Small intestine (tissue), 7 donors: ENCODE data around the gene NRIP3. TPM values are rescaled to one million over a fixed set of nuclear protein-coding genes. Genes with fewer than 3 reads are reported as not detected.
A peak's percentile ranks its signal among the peaks of the same experiment; 100 is the strongest.

Source experiments
- DNase-seq, 2 donors: peaks; one replicate each; pipeline versions ENCODE4 v3.0.0 to v3.0.0-alpha.2; 2013
- FAIRE-seq: peaks from 2 replicates; lab custom pipeline; 2012; peaks lifted over from hg19 to GRCh38; lab: Jason Lieb, UNC
- H3K27ac ChIP-seq, 3 donors: one replicate each; pipeline ENCODE4 v1.5.1; 2013; ENCODE audit warnings: low read length in 2 of 3, mild to moderate bottlenecking in 2 of 3, control low read depth in 1 of 3, inconsistent platforms in 1 of 3, low read depth in 1 of 3, moderate library complexity in 1 of 3
- H3K27me3 ChIP-seq, 3 donors: one replicate each; pipeline ENCODE4 v1.6.1; 2013; ENCODE audit warnings: low read length in 3 of 3, inconsistent platforms in 1 of 3; ENCODE audit not compliant: control insufficient read depth in 3 of 3, insufficient read depth in 3 of 3
- H3K36me3 ChIP-seq, 3 donors: one replicate each; pipeline ENCODE4 v1.6.1; 2013; ENCODE audit warnings: low read length in 3 of 3, inconsistent platforms in 1 of 3, low read depth in 1 of 3, mild to moderate bottlenecking in 1 of 3, moderate library complexity in 1 of 3; ENCODE audit not compliant: control insufficient read depth in 3 of 3, insufficient read depth in 2 of 3
- H3K4me1 ChIP-seq, 3 donors: one replicate each; pipeline ENCODE4 v1.6.1; 2013; ENCODE audit warnings: low read length in 2 of 3, inconsistent platforms in 1 of 3, low read depth in 1 of 3, mild to moderate bottlenecking in 1 of 3, moderate library complexity in 1 of 3; ENCODE audit not compliant: control insufficient read depth in 3 of 3, insufficient read depth in 2 of 3
- H3K4me3 ChIP-seq, 3 donors: one replicate each; pipeline ENCODE4 v1.5.1; 2013; ENCODE audit warnings: low read length in 3 of 3, control low read depth in 1 of 3, inconsistent platforms in 1 of 3, low read depth in 1 of 3, mild to moderate bottlenecking in 1 of 3, moderate library complexity in 1 of 3
- H3K9me3 ChIP-seq, 2 donors: one replicate each; pipeline ENCODE4 v1.6.1; 2013; ENCODE audit warnings: low read depth in 1 of 2, low read length in 1 of 2; ENCODE audit not compliant: control insufficient read depth in 2 of 2, insufficient read depth in 1 of 2
- WGBS, 3 donors: extraction: QIAGEN DNeasy Blood & Tissue Kit; methylation state at CpG; one replicate each; pipeline ENCODE4 v1.1.7; 2013; 5-methylcytosine and 5-hydroxymethylcytosine counted together
- polyA plus RNA-seq, 4 donors: library from polyadenylated mRNA; stranded (reverse) in 3 of 4; unstranded in 1 of 4; fragments of 200-250 nt in 3 of 4; fragments of 120-200 nt in 1 of 4; gene quantifications; one replicate each; pipeline versions ENCODE4 v1.2.1 to v1.2.3, GENCODE V29; 2013
- donor health status: healthy with polysubstance abuse.
- donor health status: control.
- donor health status: control.
- donor health status: Bipolar disorder and iron deficiency.
- donor health status: healthy.

The NRIP3 gene
- polyA plus RNA-seq, 4 donors: 0.21 to 0.70 TPM; not detected in 2

- no peaks in the 10 kb centered on the region for H3K4me1 ChIP-seq
- no peak overlapping the region for H3K4me3 ChIP-seq
- H3K9me3 ChIP-seq: no peaks in the 10 kb centered on the region
- 84 to 88% (median 88%) methylated on average over 9 of the region's 9 CpGs for WGBS, 3 donors
- no peaks in the 10 kb centered on the region for H3K27me3 ChIP-seq
- no peak overlapping the region for H3K27ac ChIP-seq
- no peak for DNase-seq
- no peak for FAIRE-seq
- H3K36me3 ChIP-seq: peaks cover 0 to 2% (median 0%) of the 10 kb centered on the region in 3 donors
Observed at GRCh38 chr11:9025101-9025850, 21.5 kb upstream of the NRIP3 start.

GRCh38 chr11:9022961-9023680, 19.3 kb upstream of the NRIP3 start:
- Histone ChIP-seq H3K27ac (no peak overlapping the region), H3K27me3 (no peaks in the 10 kb centered on the region), H3K4me3 (no peak overlapping the region), H3K9me3 (no peaks in the 10 kb centered on the region), H3K4me1 (no peaks in the 10 kb centered on the region), H3K36me3 (peaks cover 0 to 2% (median 0%) of the 10 kb centered on the region in 3 donors)
- FAIRE-seq (no peak), DNase-seq (no peak)
- WGBS, 3 donors: 89 to 92% (median 92%) methylated on average over 9 of the region's 9 CpGs

DNA sequence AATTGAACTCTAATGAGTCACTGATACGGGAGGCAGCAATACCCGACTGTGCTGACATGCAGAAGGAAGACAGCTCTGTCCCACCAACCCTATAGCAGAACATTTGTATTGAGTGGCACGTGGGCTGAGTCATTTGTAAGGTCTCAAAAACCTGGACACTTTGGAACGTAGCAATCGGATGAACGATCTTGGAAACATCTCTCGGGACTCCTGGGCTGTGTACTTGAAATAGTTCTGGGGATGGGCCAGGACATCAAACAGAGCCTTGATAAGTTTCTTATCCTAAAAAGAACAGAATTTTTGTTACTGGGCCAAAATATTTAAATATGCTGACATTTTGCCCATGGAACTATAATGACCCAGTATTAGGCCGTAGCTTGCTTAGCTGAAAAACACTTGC, 17.1 kb upstream of the NRIP3 start:
- no peaks in the 10 kb centered on the region for H3K36me3 ChIP-seq
- peaks cover 0 to 3% (median 0%) of the 10 kb centered on the region in 3 donors for H3K4me1 ChIP-seq
- no peaks in the 10 kb centered on the region for H3K27me3 ChIP-seq
- FAIRE-seq (no peak), DNase-seq (no peak)
- 69 to 90% (median 89%) methylated on average over 8 of the region's 8 CpGs for WGBS, 3 donors
- H3K4me3 ChIP-seq: no peak overlapping the region
- no peaks in the 10 kb centered on the region for H3K9me3 ChIP-seq
- H3K27ac ChIP-seq: no peak overlapping the region

DNA sequence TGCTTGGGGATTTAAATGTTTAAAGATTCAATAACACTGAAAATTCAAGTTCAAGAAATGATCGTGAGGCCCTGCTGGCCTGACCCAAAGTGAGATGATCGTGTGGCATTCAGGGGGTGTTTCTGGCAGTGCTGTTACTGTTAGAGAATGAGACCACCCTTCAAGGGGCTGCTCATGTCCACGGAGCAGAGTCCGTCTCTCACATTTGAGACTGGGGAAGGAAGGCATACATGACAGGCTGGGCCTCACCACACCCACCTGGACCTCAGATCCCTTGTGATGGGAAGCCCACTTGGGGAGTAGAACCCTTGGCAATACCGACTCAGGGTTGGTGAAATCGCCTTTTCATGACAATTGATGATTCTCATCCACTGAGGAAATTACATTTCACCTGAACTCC, 16.1 kb upstream of the NRIP3 start:
- WGBS, 3 donors: 91 to 96% (median 94%) methylated on average over 6 of the region's 6 CpGs

GRCh38 chr11:9017773-9018172, 14.0 kb upstream of the NRIP3 start:
- DNase-seq: no peak
- H3K36me3 ChIP-seq: no peaks in the 10 kb centered on the region
- H3K27ac ChIP-seq: peak overlapping the region in 1 of 3 donors; percentile 17
- no peaks in the 10 kb centered on the region for H3K27me3 ChIP-seq
- peaks cover 0 to 3% (median 0%) of the 10 kb centered on the region in 3 donors for H3K4me1 ChIP-seq
- no peak for FAIRE-seq
- no peaks in the 10 kb centered on the region for H3K9me3 ChIP-seq
- WGBS, 3 donors: 60 to 88% (median 72%) methylated on average over 5 of the region's 5 CpGs
- no peak overlapping the region for H3K4me3 ChIP-seq

More for the DNA sequence above, 16.1 kb upstream of the NRIP3 start:
- no peak overlapping the region for H3K27ac ChIP-seq
- DNase-seq (no peak), FAIRE-seq (no peak)
- no peaks in the 10 kb centered on the region for H3K36me3 ChIP-seq
- no peaks in the 10 kb centered on the region for H3K27me3 ChIP-seq
- no peak overlapping the region for H3K4me3 ChIP-seq
- H3K9me3 ChIP-seq: no peaks in the 10 kb centered on the region
- H3K4me1 ChIP-seq: peaks cover 0 to 3% (median 0%) of the 10 kb centered on the region in 3 donors

- no peaks in the 10 kb centered on the region for H3K36me3 ChIP-seq
- H3K4me1 ChIP-seq: peaks cover 0 to 3% (median 0%) of the 10 kb centered on the region in 3 donors
- 62 to 76% (median 67%) methylated on average over 6 of the region's 6 CpGs for WGBS, 3 donors
- no peaks in the 10 kb centered on the region for H3K9me3 ChIP-seq
- no peaks in the 10 kb centered on the region for H3K27me3 ChIP-seq
- FAIRE-seq (no peak), DNase-seq (no peak)
- H3K27ac ChIP-seq: no peak overlapping the region
- H3K4me3 ChIP-seq: no peak overlapping the region
Observed at GRCh38 chr11:9016916-9017642, 13.3 kb upstream of the NRIP3 start.

DNA sequence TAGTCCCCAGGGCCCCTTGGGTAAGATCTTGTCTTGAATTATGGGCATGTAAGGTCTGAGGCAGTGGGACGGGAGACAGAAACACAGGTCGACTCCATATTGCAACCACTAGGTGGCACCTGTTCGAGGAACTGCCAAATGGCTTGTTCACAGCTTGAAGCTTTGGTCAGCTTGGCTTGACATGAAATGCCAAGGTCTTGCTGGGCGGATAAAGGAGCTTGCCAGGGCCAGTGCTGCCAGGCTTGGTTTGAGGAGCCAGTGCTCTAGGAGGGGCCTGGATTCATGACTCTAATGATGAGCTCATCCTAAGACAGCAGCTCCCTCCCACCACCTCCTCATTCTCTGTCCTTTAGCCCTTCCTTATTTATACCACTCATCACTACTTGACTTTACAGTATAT, 11.9 kb upstream of the NRIP3 start:
- peaks cover 0 to 3% (median 0%) of the 10 kb centered on the region in 3 donors for H3K4me1 ChIP-seq
- H3K27me3 ChIP-seq: no peaks in the 10 kb centered on the region
- H3K9me3 ChIP-seq: no peaks in the 10 kb centered on the region
- no peaks in the 10 kb centered on the region for H3K36me3 ChIP-seq
- no peak overlapping the region for H3K4me3 ChIP-seq
- FAIRE-seq (no peak), DNase-seq (peak; percentile 73)
- H3K27ac ChIP-seq: no peak overlapping the region
- WGBS, 3 donors: 5 to 18% (median 6%) methylated on average over 4 of the region's 4 CpGs

- no peak overlapping the region for H3K4me3 ChIP-seq
- FAIRE-seq (no peak), DNase-seq (no peak)
- WGBS, 3 donors: 90 to 94% (median 92%) methylated on average over 3 of the region's 3 CpGs
- no peaks in the 10 kb centered on the region for H3K27me3 ChIP-seq
- H3K4me1 ChIP-seq: peaks cover 0 to 3% (median 0%) of the 10 kb centered on the region in 3 donors
- no peaks in the 10 kb centered on the region for H3K36me3 ChIP-seq
- H3K9me3 ChIP-seq: no peaks in the 10 kb centered on the region
- H3K27ac ChIP-seq: no peak overlapping the region
Observed at GRCh38 chr11:9014826-9015225, 11.0 kb upstream of the NRIP3 start.
